Panc1 (cell line): ENCODE results near the gene ANKRD65.
"Not testable (repeated sequence)": the region's sequence is repeated elsewhere in the genome, so short reads cannot be mapped to it uniquely, and the experiment has no call there.

Source experiments
- CTCF ChIP-seq: fragments of 450-650 bp; IDR thresholded peaks from 2 replicates; pipeline ENCODE4 v1.5.1; 2017; ENCODE audit warnings: mild to moderate bottlenecking
- POLR2AphosphoS5 ChIP-seq: IDR thresholded peaks from 2 replicates; pipeline ENCODE4 v1.6.1; 2012; ENCODE audit warnings: mild to moderate bottlenecking, low read depth, low read length, moderate library complexity
- REST ChIP-seq, 2 experiments: IDR thresholded peaks; 2 replicates each; pipeline ENCODE4 v1.6.1; 2011 to 2012; ENCODE audit warnings: low read depth in 2 of 2, control low read depth in 1 of 2, low read length in 1 of 2, mild to moderate bottlenecking in 1 of 2, moderate library complexity in 1 of 2; ENCODE audit not compliant: insufficient read depth in 1 of 2
- SIN3A ChIP-seq: IDR thresholded peaks from 2 replicates; pipeline ENCODE4 v1.6.1; 2012; ENCODE audit warnings: low read depth, mild to moderate bottlenecking, low read length, moderate library complexity, borderline replicate concordance; ENCODE audit not compliant: insufficient read depth
- TCF7L2 ChIP-seq: IDR thresholded peaks from 2 replicates; pipeline ENCODE4 v1.6.1; 2011; ENCODE audit warnings: mild to moderate bottlenecking, low read depth, low read length, inconsistent platforms

GRCh38 chr1:1412311-1412902 is 8.7 kb downstream of the ANKRD65 start:
- TF ChIP-seq CTCF; SIN3A; POLR2AphosphoS5; REST (IDR thresholded peaks at IDR 0.05; ENCODE audit: insufficient read depth in 1 of 2, low read depth in 2 of 2, low read length in 1 of 2); TCF7L2: not testable (repeated sequence)
